ENCODE measurements around the gene ALKBH6. TPM values are rescaled to one million over a fixed set of nuclear protein-coding genes. Genes with fewer than 3 reads are reported as not detected.

ALKBH6 gene
- total RNA-seq, 1 donor from 2014 or later: 16.3 TPM

GRCh38 chr19:36032251-36033104, 18.5 kb upstream of the ALKBH6 start, which contains the start of gene CLIP3:
Gene CLIP3, minus strand, starts transcription at chr19:36032873. Its CDS starts 516 bp downstream, at chr19:36032357.
- peaks cover 7% of the 10 kb centered on the region for H3K4me1 ChIP-seq

GRCh38 chr19:36031308-36031707, 17.3 kb upstream of the ALKBH6 start:
- Histone ChIP-seq H3K79me2 (ENCODE audit: low read depth) (peaks cover 10% of the 10 kb centered on the region), H3K4me2 (peak overlapping the region; percentile 94), H4K20me1 (ENCODE audit: low read depth) (peaks cover 8% of the 10 kb centered on the region), H3K27ac (no peak overlapping the region), H2AFZ (replicated peaks) (no peak overlapping the region), H3F3A (ENCODE audit: low read depth) (peaks cover 7% of the 10 kb centered on the region), H3K36me3 (no peaks in the 10 kb centered on the region), H3K27me3 (no peaks in the 10 kb centered on the region), H3K9me3 (ENCODE audit: low read depth) (no peaks in the 10 kb centered on the region), H3K4me1 (peaks cover 7% of the 10 kb centered on the region), H3K4me3 (peak overlapping the region; percentile 100), H3K9ac (no peak overlapping the region)
- TF ChIP-seq, protein P1, sequence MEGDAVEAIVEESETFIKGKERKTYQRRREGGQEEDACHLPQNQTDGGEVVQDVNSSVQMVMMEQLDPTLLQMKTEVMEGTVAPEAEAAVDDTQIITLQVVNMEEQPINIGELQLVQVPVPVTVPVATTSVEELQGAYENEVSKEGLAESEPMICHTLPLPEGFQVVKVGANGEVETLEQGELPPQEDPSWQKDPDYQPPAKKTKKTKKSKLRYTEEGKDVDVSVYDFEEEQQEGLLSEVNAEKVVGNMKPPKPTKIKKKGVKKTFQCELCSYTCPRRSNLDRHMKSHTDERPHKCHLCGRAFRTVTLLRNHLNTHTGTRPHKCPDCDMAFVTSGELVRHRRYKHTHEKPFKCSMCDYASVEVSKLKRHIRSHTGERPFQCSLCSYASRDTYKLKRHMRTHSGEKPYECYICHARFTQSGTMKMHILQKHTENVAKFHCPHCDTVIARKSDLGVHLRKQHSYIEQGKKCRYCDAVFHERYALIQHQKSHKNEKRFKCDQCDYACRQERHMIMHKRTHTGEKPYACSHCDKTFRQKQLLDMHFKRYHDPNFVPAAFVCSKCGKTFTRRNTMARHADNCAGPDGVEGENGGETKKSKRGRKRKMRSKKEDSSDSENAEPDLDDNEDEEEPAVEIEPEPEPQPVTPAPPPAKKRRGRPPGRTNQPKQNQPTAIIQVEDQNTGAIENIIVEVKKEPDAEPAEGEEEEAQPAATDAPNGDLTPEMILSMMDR (IDR thresholded peaks at IDR 0.05): no peak
- TF ChIP-seq EZH2phosphoT487 (IDR thresholded peaks at IDR 0.05) (no peak), EZH2 (IDR thresholded peaks at IDR 0.05) (no peak)
- Mint-ChIP-seq H3K27me3 (ENCODE audit: insufficient read depth, low read depth) (peaks cover 7% of the 10 kb centered on the region), H3K9me3 (no peaks in the 10 kb centered on the region), H3K4me3 (peak overlapping the region; percentile 90), H3K4me1 (peaks cover 16% of the 10 kb centered on the region), H3K36me3 (peaks cover 16% of the 10 kb centered on the region), H3K27ac (no peak overlapping the region)
- no peak for DNase-seq (ENCODE audit: low spot score)

More at GRCh38 chr19:36032251-36033104, 18.5 kb upstream of the ALKBH6 start, which contains the start of gene CLIP3:
- H3K27ac Mint-ChIP-seq: peak within 1 kb of the TSS; percentile 76
- peak within 1 kb of the TSS; percentile 100 for H3K4me3 ChIP-seq
- no peaks in the 10 kb centered on the region for H3K9me3 Mint-ChIP-seq
- peak within 1 kb of the TSS; percentile 90 for H3K4me3 Mint-ChIP-seq
- H3K27me3 ChIP-seq: no peaks in the 10 kb centered on the region
- H4K20me1 ChIP-seq (ENCODE audit: low read depth): peaks cover 8% of the 10 kb centered on the region
- H3K27ac ChIP-seq: no peak within 1 kb of the TSS
- peaks cover 7% of the 10 kb centered on the region for H3F3A ChIP-seq (ENCODE audit: low read depth)
- H2AFZ ChIP-seq (replicated peaks): peak within 1 kb of the TSS; percentile 99
- TF ChIP-seq, protein P1 (IDR thresholded peaks at IDR 0.05): peak; percentile 7
- TF ChIP-seq EZH2phosphoT487 (IDR thresholded peaks at IDR 0.05): no peak
- DNase-seq (ENCODE audit: low spot score): peak; percentile 91
- H3K27me3 Mint-ChIP-seq (ENCODE audit: insufficient read depth, low read depth): peaks cover 9% of the 10 kb centered on the region
- H3K36me3 ChIP-seq: no peaks in the 10 kb centered on the region
- H3K9ac ChIP-seq: peak within 1 kb of the TSS; percentile 72
- H3K36me3 Mint-ChIP-seq: peaks cover 9% of the 10 kb centered on the region
- H3K4me1 Mint-ChIP-seq: peaks cover 16% of the 10 kb centered on the region
- no peaks in the 10 kb centered on the region for H3K9me3 ChIP-seq (ENCODE audit: low read depth)
- H3K79me2 ChIP-seq (ENCODE audit: low read depth): peaks cover 10% of the 10 kb centered on the region
- H3K4me2 ChIP-seq: peak within 1 kb of the TSS; percentile 94

DNA sequence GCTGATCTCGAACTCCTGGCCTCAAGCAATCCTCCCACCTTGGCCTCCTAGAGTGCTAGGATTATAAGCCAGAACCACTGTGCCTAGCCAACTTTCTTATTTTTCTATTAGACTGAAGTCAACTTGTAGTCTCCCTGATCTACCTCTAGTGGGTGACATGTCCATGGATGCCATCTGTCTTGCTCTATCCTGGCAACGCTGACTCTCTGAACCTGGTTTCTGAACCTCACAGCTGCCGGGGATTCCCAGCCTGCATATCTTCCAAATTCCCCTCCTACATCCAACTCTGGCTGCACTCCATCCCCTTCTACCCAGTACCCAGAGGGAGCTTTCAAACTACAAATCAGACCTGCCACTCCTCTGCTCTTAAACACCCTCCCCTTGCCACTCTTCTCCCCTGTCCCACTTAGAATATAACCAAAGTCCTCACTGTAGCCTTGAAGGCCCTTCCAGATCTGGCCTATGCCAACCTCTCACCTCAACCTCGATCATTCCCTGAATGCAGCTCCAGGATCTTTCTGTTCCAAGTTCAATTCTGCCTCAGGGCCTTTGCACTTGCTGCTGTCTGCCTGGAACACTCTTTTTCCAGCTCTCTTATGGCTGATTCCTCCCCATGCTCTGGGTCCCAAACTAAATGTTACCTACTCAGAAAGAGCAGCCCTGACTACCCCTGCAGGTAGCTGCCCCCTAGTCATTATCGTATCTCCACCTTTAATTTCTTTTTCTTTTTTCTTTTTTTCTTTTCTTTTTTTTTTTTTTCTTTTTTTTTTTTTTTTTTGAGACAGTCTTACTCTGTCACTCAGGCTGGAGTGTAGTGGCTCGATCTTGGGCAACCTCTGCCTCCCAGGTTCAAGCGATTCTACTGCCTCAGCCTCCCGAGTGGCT, 16.5 kb upstream of the ALKBH6 start:
- H3F3A ChIP-seq (ENCODE audit: low read depth): peaks cover 7% of the 10 kb centered on the region
- Mint-ChIP-seq H3K9me3 (no peaks in the 10 kb centered on the region), H3K27ac (no peak overlapping the region), H3K4me3 (no peak overlapping the region), H3K27me3 (ENCODE audit: insufficient read depth, low read depth) (peaks cover 7% of the 10 kb centered on the region), H3K36me3 (peaks cover 16% of the 10 kb centered on the region), H3K4me1 (peaks cover 16% of the 10 kb centered on the region)
- no peaks in the 10 kb centered on the region for H3K27me3 ChIP-seq
- DNase-seq (ENCODE audit: low spot score): no peak
- peaks cover 7% of the 10 kb centered on the region for H3K4me1 ChIP-seq
- H3K4me2 ChIP-seq: no peak overlapping the region
- peaks cover 10% of the 10 kb centered on the region for H3K79me2 ChIP-seq (ENCODE audit: low read depth)
- TF ChIP-seq EZH2phosphoT487 (IDR thresholded peaks at IDR 0.05): no peak
- TF ChIP-seq EZH2 (IDR thresholded peaks at IDR 0.05): no peak
- TF ChIP-seq, protein P1 (IDR thresholded peaks at IDR 0.05): no peak
- no peaks in the 10 kb centered on the region for H3K9me3 ChIP-seq (ENCODE audit: low read depth)
- no peak overlapping the region for H2AFZ ChIP-seq (replicated peaks)
- H3K9ac ChIP-seq: no peak overlapping the region
- H3K36me3 ChIP-seq: no peaks in the 10 kb centered on the region
- no peak overlapping the region for H3K4me3 ChIP-seq
- H3K27ac ChIP-seq: no peak overlapping the region
- H4K20me1 ChIP-seq (ENCODE audit: low read depth): peaks cover 8% of the 10 kb centered on the region

Measured in neural progenitor cell (in vitro differentiated cells).